ENCODE measurements around the gene SSH2. TPM values are rescaled to one million over a fixed set of nuclear protein-coding genes. Genes with fewer than 3 reads are reported as not detected.

SSH2 gene
- polyA plus RNA-seq, 1 of the 3 experiments (the other 2 are of a cell fraction): 8.8 TPM

GRCh38 chr17:29931231-29931932 is 1.4 kb upstream of the SSH2 start (continued):
- TF ChIP-seq REST (IDR thresholded peaks at IDR 0.05; ENCODE audit: low read depth, low read length): no peak
- TF ChIP-seq SIN3A (IDR thresholded peaks at IDR 0.05; ENCODE audit: borderline replicate concordance, low read depth, low read length): peak; percentile 59; the same call in 1 of the 2 replicates
- TF ChIP-seq TAF1 (IDR thresholded peaks at IDR 0.05; ENCODE audit: borderline replicate concordance, low read depth, low read length): peak; percentile 39; the same call in 1 of the 2 replicates
- no peak for TF ChIP-seq USF2 (IDR thresholded peaks at IDR 0.05; ENCODE audit: borderline replicate concordance, low read depth, low read length)
- TF ChIP-seq MEF2A (IDR thresholded peaks at IDR 0.05; ENCODE audit: borderline replicate concordance, low read depth): no peak
- 0 out of 2 replicates have a peak, but pooled peaks have one; percentile 35 for TF ChIP-seq RCOR1 (IDR thresholded peaks at IDR 0.05; ENCODE audit: low read length)
- no peak for TF ChIP-seq FOXJ3 (CRISPR knock-in tag; IDR thresholded peaks at IDR 0.05)
- no peak for TF ChIP-seq JUND (IDR thresholded peaks at IDR 0.05)

GRCh38 chr17:29930409-29931010 is 482 bp upstream of the SSH2 start:
- DNase-seq: no peak
- ChIA-PET CTCF (interaction anchor here (0.7 to 3.9 kb wide), 70 partner anchors 8 to 560 kb away, joined by 3 to 118 read pairs (median 5); partner anchors contain the start of gene EFCAB5), POLR2A (interaction anchor here (0.6 to 1.5 kb wide), 4 partner anchors 11 to 291 kb away, joined by 4 to 5 read pairs (median 4); no protein-coding TSS in a partner anchor)
- TF ChIP-seq TCF12 (IDR thresholded peaks at IDR 0.05) (no peak), ELF1 (IDR thresholded peaks at IDR 0.05) (no peak), RCOR1 (IDR thresholded peaks at IDR 0.05; ENCODE audit: low read length) (no peak), RFX5 (IDR thresholded peaks at IDR 0.05; ENCODE audit: low read length) (no peak), POLR2AphosphoS5 (IDR thresholded peaks at IDR 0.05; ENCODE audit: low read depth, low read length) (no peak), SIN3A (IDR thresholded peaks at IDR 0.05; ENCODE audit: borderline replicate concordance, low read depth, low read length) (no peak), MEF2A (IDR thresholded peaks at IDR 0.05; ENCODE audit: borderline replicate concordance, low read depth) (no peak), MXI1 (IDR thresholded peaks at IDR 0.05; ENCODE audit: low read depth, low read length) (no peak), FOXM1 (IDR thresholded peaks at IDR 0.05; ENCODE audit: low read depth) (no peak), NRF1 (IDR thresholded peaks at IDR 0.05; ENCODE audit: low read depth, low read length) (no peak)
- TF ChIP-seq, protein P1, sequence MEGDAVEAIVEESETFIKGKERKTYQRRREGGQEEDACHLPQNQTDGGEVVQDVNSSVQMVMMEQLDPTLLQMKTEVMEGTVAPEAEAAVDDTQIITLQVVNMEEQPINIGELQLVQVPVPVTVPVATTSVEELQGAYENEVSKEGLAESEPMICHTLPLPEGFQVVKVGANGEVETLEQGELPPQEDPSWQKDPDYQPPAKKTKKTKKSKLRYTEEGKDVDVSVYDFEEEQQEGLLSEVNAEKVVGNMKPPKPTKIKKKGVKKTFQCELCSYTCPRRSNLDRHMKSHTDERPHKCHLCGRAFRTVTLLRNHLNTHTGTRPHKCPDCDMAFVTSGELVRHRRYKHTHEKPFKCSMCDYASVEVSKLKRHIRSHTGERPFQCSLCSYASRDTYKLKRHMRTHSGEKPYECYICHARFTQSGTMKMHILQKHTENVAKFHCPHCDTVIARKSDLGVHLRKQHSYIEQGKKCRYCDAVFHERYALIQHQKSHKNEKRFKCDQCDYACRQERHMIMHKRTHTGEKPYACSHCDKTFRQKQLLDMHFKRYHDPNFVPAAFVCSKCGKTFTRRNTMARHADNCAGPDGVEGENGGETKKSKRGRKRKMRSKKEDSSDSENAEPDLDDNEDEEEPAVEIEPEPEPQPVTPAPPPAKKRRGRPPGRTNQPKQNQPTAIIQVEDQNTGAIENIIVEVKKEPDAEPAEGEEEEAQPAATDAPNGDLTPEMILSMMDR (IDR thresholded peaks at IDR 0.05): no peak
- TF ChIP-seq, protein P2, sequence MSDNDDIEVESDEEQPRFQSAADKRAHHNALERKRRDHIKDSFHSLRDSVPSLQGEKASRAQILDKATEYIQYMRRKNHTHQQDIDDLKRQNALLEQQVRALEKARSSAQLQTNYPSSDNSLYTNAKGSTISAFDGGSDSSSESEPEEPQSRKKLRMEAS (IDR thresholded peaks at IDR 0.05; ENCODE audit: low read depth): no peak; the same call in 1 of the 2 replicates
- H3F3A ChIP-seq (replicated peaks; ENCODE audit: insufficient read depth): peaks cover 13% of the 10 kb centered on the region
- H3K79me2 ChIP-seq (ENCODE audit: insufficient read depth): peaks cover 53% of the 10 kb centered on the region
- H3K9me2 ChIP-seq: no peaks in the 10 kb centered on the region
- H3K9me3 ChIP-seq: no peaks in the 10 kb centered on the region
- peak overlapping the region; percentile 84 to 99 for H3K4me3 ChIP-seq (ENCODE audit: low read depth in 2 of 2, low read length in 1 of 2)
- H2AFZ ChIP-seq (ENCODE audit: low read depth): peak overlapping the region; percentile 98
- H3K27me3 ChIP-seq (ENCODE audit: insufficient read depth): no peaks in the 10 kb centered on the region
- 3% methylated on average over 18 of the region's 20 CpGs for WGBS (ENCODE audit: low lambda C conversion rate)
- H3K27ac ChIP-seq (ENCODE audit: low read depth in 2 of 2, low read length in 1 of 2): peak overlapping the region; percentile 80 to 83
- no peaks in the 10 kb centered on the region for H3K36me3 ChIP-seq (replicated peaks in 1 of 2; ENCODE audit: control insufficient read depth in 1 of 2, insufficient read depth in 2 of 2, low read length in 1 of 2)
- peaks cover 21 to 24% of the 10 kb centered on the region in 2 experiments; a peak in 3 of 4 replicates for H3K4me1 ChIP-seq (ENCODE audit: control insufficient read depth in 1 of 2, insufficient read depth in 2 of 2, low read depth in 1 of 2, low read length in 1 of 2)
- H3K4me2 ChIP-seq: peak overlapping the region; percentile 91
- H3K9ac ChIP-seq: peak overlapping the region; percentile 74
- no peaks in the 10 kb centered on the region for H4K20me1 ChIP-seq (ENCODE audit: insufficient read depth)

Measured in SK-N-SH (cell line).